ENCODE data around the gene CCDC117. TPM values are rescaled to one million over a fixed set of nuclear protein-coding genes. Genes with fewer than 3 reads are reported as not detected.
A peak's percentile ranks its signal among the peaks of the same experiment; 100 is the strongest.

CCDC117 gene
- total and polyA plus RNA-seq, 7 donors = 9.1 to 39.1 (median 27.5) TPM

GRCh38 chr22:28808716-28809355 lies 36.3 kb downstream of the CCDC117 start:
- Histone ChIP-seq H3K27ac (no peak overlapping the region), H3K4me3 (no peak overlapping the region), H3K4me1 (peaks cover 6% of the 10 kb centered on the region), H3K9me3 (no peaks in the 10 kb centered on the region), H3K27me3 (ENCODE audit: insufficient read depth in 3 of 3, low read length in 2 of 3) (no peaks in the 10 kb centered on the region), H3K36me3 (ENCODE audit: insufficient read depth in 1 of 2, low read depth in 1 of 2) (peaks cover 0 to 5% of the 10 kb centered on the region in 2 donors)
- intact Hi-C loops (cut with DNase I) = no loop called here
- ATAC-seq = no peak
- no peak for DNase-seq
- TF ChIP-seq CTCF (IDR thresholded peaks at IDR 0.05) = no peak

GRCh38 chr22:28810821-28811491 lies 38.5 kb downstream of the CCDC117 start:
- Histone ChIP-seq H3K27me3 (ENCODE audit: insufficient read depth in 3 of 3, low read length in 2 of 3) (no peaks in the 10 kb centered on the region), H3K4me3 (no peak overlapping the region), H3K9me3 (no peaks in the 10 kb centered on the region), H3K27ac (no peak overlapping the region), H3K4me1 (peaks cover 6% of the 10 kb centered on the region), H3K36me3 (ENCODE audit: insufficient read depth in 1 of 2, low read depth in 1 of 2) (peaks cover 0 to 5% of the 10 kb centered on the region in 2 donors)
- intact Hi-C loops (cut with DNase I) = loop anchor here in 1 of 2 donors (10.0 kb wide), 1 partner anchor 766 kb away; no protein-coding TSS in a partner anchor
- ATAC-seq (no peak), DNase-seq (no peak)
- 60 to 67% (median 63%) methylated on average over 13 of the region's 13 CpGs for WGBS, 3 donors
- no peak for TF ChIP-seq CTCF (IDR thresholded peaks at IDR 0.05)

GRCh38 chr22:28812516-28812915 lies 40.0 kb downstream of the CCDC117 start:
- Histone ChIP-seq H3K27me3 (ENCODE audit: insufficient read depth in 3 of 3, low read length in 2 of 3) (no peaks in the 10 kb centered on the region), H3K27ac (peak overlapping the region; percentile 7), H3K9me3 (no peaks in the 10 kb centered on the region), H3K4me3 (no peak overlapping the region), H3K36me3 (ENCODE audit: insufficient read depth in 1 of 2, low read depth in 1 of 2) (peaks cover 0 to 5% of the 10 kb centered on the region in 2 donors), H3K4me1 (peaks cover 8% of the 10 kb centered on the region)
- TF ChIP-seq CTCF (IDR thresholded peaks at IDR 0.05) = no peak
- WGBS, 3 donors = 30 to 44% (median 33%) methylated on average over 5 of the region's 5 CpGs
- ATAC-seq (peak in 1 of 4 donors; percentile 31), DNase-seq (no peak)
- intact Hi-C loops (cut with DNase I) = loop anchor here in 1 of 2 donors (10.0 kb wide), 1 partner anchor 768 kb away; no protein-coding TSS in a partner anchor

- TF ChIP-seq CTCF (IDR thresholded peaks at IDR 0.05) = no peak
- Histone ChIP-seq H3K4me3 (no peak overlapping the region), H3K9me3 (no peaks in the 10 kb centered on the region), H3K27ac (peak overlapping the region; percentile 7), H3K4me1 (peaks cover 22% of the 10 kb centered on the region), H3K27me3 (ENCODE audit: insufficient read depth in 3 of 3, low read length in 2 of 3) (no peaks in the 10 kb centered on the region), H3K36me3 (ENCODE audit: insufficient read depth in 1 of 2, low read depth in 1 of 2) (no peaks in the 10 kb centered on the region)
- ATAC-seq = peak; percentile 58 to 69 (median 60)
- WGBS, 3 donors = 53 to 62% (median 53%) methylated on average over 2 of the region's 2 CpGs
- no peak for DNase-seq
- intact Hi-C loops (cut with DNase I) = loop anchor here in 1 of 2 donors (10.0 kb wide), 1 partner anchor 769 kb away; no protein-coding TSS in a partner anchor
These were observed 41.5 kb downstream of the CCDC117 start for GRCh38 chr22:28813772-28814518.

All from psoas muscle (tissue), 8 donors.